DOHH2 (cell line): ENCODE data around the gene ZNF280C.

Source experiments
- H3F3A ChIP-seq: fragments of 200-600 bp; sonication (generic), shearing (Covaris generic); 2 replicates; pipeline ENCODE4 v1.6.0; 2016; ENCODE audit warnings: antibody characterized with exemption, mild to moderate bottlenecking; ENCODE audit not compliant: control insufficient read depth, insufficient read depth
- H3K27ac ChIP-seq: fragments of 200-600 bp; sonication (generic); 2 replicates; pipeline ENCODE4 v1.5.1; 2014; ENCODE audit warnings: low read depth, mild to moderate bottlenecking, low read length, moderate library complexity
- H3K27me3 ChIP-seq: fragments of 200-600 bp; sonication (generic); 2 replicates; pipeline ENCODE4 v1.6.1; 2014; ENCODE audit warnings: mild to moderate bottlenecking, low read length, mixed read lengths; ENCODE audit not compliant: control insufficient read depth
- H3K36me3 ChIP-seq: fragments of 200-600 bp; sonication (generic); 2 replicates; pipeline ENCODE4 v1.6.1; 2014; ENCODE audit warnings: mild to moderate bottlenecking, low read length, moderate library complexity, mixed read lengths; ENCODE audit not compliant: control insufficient read depth
- H3K4me1 ChIP-seq: fragments of 200-600 bp; sonication (generic); 2 replicates; pipeline ENCODE4 v1.6.1; 2014; ENCODE audit warnings: mild to moderate bottlenecking, low read length, mixed read lengths; ENCODE audit not compliant: control insufficient read depth
- H3K4me2 ChIP-seq: fragments of 200-600 bp; sonication (generic); 2 replicates; pipeline ENCODE4 v1.6.0; 2014; ENCODE audit warnings: mild to moderate bottlenecking, low read length, moderate library complexity
- H3K4me3 ChIP-seq: fragments of 200-600 bp; sonication (generic); 2 replicates; pipeline ENCODE4 v1.5.1; 2014; ENCODE audit warnings: mild to moderate bottlenecking, low read length, mixed read lengths
- H3K79me2 ChIP-seq: fragments of 200-600 bp; sonication (generic); 2 replicates; pipeline ENCODE4 v1.6.1; 2014; ENCODE audit warnings: mild to moderate bottlenecking, low read length, mixed read lengths; ENCODE audit not compliant: control insufficient read depth
- H3K9me2 ChIP-seq: fragments of 200-600 bp; sonication (generic); replicated peaks from 2 replicates; pipeline ENCODE4 v1.6.1; 2014; ENCODE audit warnings: mild to moderate bottlenecking, low read length, mixed read lengths; ENCODE audit not compliant: control insufficient read depth
- H3K9me3 ChIP-seq: fragments of 200-600 bp; sonication (generic); 2 replicates; pipeline ENCODE4 v1.6.1; 2014; ENCODE audit warnings: antibody characterized with exemption, low read length, mixed read lengths; ENCODE audit not compliant: control insufficient read depth, insufficient read depth
- H4K20me1 ChIP-seq: fragments of 200-600 bp; sonication (generic); 2 replicates; pipeline ENCODE4 v1.6.0; 2014; ENCODE audit warnings: low read depth, mild to moderate bottlenecking, antibody characterized with exemption, low read length, moderate library complexity; ENCODE audit not compliant: control insufficient read depth, insufficient read depth
- CTCF ChIP-seq: fragments of 200-600 bp; sonication (generic); IDR thresholded peaks from one replicate; pipeline ENCODE4 v1.5.1; 2014; ENCODE audit warnings: antibody characterized with exemption, mild to moderate bottlenecking, low read depth, low read length; ENCODE audit not compliant: poor library complexity, severe bottlenecking
- EZH2phosphoT487 ChIP-seq: fragments of 200-600 bp; sonication (generic); IDR thresholded peaks from 2 replicates; pipeline ENCODE4 v1.6.1; 2017; ENCODE audit warnings: borderline replicate concordance, mild to moderate bottlenecking, antibody characterized with exemption, low read length, moderate library complexity, mixed read lengths

The ZNF280C gene

DNA sequence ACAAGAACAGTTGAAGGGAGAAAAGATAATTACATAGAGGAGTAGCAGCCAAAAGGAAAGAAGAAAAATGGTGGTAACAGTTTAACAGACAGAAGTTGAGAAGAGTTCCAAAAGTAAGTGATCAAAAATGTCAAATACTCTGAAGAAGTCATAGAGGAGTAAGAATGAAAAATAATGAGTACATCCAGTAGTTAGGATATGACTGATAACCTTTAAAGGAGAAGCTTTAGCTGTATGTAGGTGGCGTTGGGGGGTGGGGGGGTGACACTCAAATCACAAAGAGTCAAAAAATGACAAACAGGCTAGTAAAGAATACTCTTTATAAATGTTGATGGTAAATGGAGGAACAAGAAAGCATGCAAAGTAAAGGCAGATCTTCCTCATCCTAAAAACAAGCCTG, 56.3 kb downstream of the ZNF280C start:
- Histone ChIP-seq H3K36me3 (peaks cover 42% of the 10 kb centered on the region), H3F3A (no peaks in the 10 kb centered on the region), H4K20me1 (no peaks in the 10 kb centered on the region), H3K4me1 (no peaks in the 10 kb centered on the region), H3K9me2 (no peaks in the 10 kb centered on the region), H3K27ac (no peak overlapping the region), H3K79me2 (no peaks in the 10 kb centered on the region), H3K9me3 (no peaks in the 10 kb centered on the region), H3K27me3 (no peaks in the 10 kb centered on the region), H3K4me3 (no peak overlapping the region), H3K4me2 (no peak overlapping the region)
- TF ChIP-seq CTCF: no peak
- TF ChIP-seq EZH2phosphoT487: no peak

DNA sequence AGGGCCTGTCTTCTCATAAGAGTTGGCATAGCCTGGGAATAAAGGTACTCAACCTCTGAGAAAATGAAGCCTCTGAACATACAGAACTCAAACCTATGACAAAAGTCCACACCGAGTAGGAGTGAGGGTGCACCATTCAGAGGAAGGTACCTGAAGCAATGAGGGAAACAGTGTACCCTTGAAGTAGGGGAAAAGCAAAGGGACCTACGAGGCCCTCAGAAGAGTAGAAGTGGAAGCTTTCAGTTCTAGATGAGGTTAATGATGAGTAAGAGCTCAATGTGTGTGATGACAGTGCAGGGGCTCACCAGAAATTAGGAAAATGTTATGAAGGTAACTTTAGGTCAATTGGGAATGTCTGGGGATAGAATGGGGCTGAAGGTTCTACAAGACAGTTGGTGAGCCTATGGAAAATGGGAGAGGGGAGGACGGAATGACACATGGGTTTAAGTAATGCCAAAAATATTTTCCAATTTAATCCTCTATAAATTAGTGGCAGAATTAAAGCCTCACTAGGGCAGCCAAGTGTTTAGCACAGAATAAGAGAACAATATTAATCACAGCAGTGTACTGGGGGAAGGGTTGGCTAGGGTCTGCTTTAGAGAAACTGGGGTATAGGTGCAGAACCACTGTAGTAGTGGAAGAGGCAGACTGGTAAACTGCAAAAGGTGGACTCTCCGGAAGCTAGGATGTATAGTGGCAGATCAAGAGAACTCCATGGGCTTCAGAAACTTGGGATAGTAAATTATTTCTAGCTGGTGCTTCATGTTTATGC, 57.1 kb downstream of the ZNF280C start:
- TF ChIP-seq CTCF: no peak
- no peak for TF ChIP-seq EZH2phosphoT487
- H3F3A ChIP-seq: no peaks in the 10 kb centered on the region
- H3K9me2 ChIP-seq: no peaks in the 10 kb centered on the region
- no peak overlapping the region for H3K4me2 ChIP-seq
- H3K36me3 ChIP-seq: peaks cover 37% of the 10 kb centered on the region
- no peaks in the 10 kb centered on the region for H3K9me3 ChIP-seq
- H4K20me1 ChIP-seq: no peaks in the 10 kb centered on the region
- H3K27me3 ChIP-seq: no peaks in the 10 kb centered on the region
- no peaks in the 10 kb centered on the region for H3K4me1 ChIP-seq
- H3K4me3 ChIP-seq: no peak overlapping the region
- H3K27ac ChIP-seq: no peak overlapping the region
- H3K79me2 ChIP-seq: no peaks in the 10 kb centered on the region

GRCh38 chrX:130204647-130205046, 64.1 kb downstream of the ZNF280C start:
- no peaks in the 10 kb centered on the region for H3F3A ChIP-seq
- H3K36me3 ChIP-seq: peaks cover 8% of the 10 kb centered on the region
- no peaks in the 10 kb centered on the region for H3K9me2 ChIP-seq
- no peaks in the 10 kb centered on the region for H3K27me3 ChIP-seq
- H3K4me2 ChIP-seq: no peak overlapping the region
- H3K4me3 ChIP-seq: no peak overlapping the region
- H3K27ac ChIP-seq: no peak overlapping the region
- no peaks in the 10 kb centered on the region for H3K79me2 ChIP-seq
- no peaks in the 10 kb centered on the region for H3K9me3 ChIP-seq
- no peak for TF ChIP-seq CTCF
- TF ChIP-seq EZH2phosphoT487: no peak
- peaks cover 7% of the 10 kb centered on the region for H3K4me1 ChIP-seq
- no peaks in the 10 kb centered on the region for H4K20me1 ChIP-seq

- no peaks in the 10 kb centered on the region for H3F3A ChIP-seq
- no peak overlapping the region for H3K4me2 ChIP-seq
- peaks cover 20% of the 10 kb centered on the region for H3K4me1 ChIP-seq
- H3K9me2 ChIP-seq: no peaks in the 10 kb centered on the region
- H3K27me3 ChIP-seq: no peaks in the 10 kb centered on the region
- H4K20me1 ChIP-seq: no peaks in the 10 kb centered on the region
- no peaks in the 10 kb centered on the region for H3K9me3 ChIP-seq
- H3K79me2 ChIP-seq: no peaks in the 10 kb centered on the region
- no peaks in the 10 kb centered on the region for H3K36me3 ChIP-seq
- no peak overlapping the region for H3K4me3 ChIP-seq
- H3K27ac ChIP-seq: no peak overlapping the region
- TF ChIP-seq CTCF (no peak), EZH2phosphoT487 (no peak)
Observed at GRCh38 chrX:130197464-130197863, 71.2 kb downstream of the ZNF280C start.
